Measurements from ENCODE around the gene SLC39A3.
A peak's percentile ranks its signal among the peaks of the same experiment; 100 is the strongest.

SLC39A3 gene

DNA sequence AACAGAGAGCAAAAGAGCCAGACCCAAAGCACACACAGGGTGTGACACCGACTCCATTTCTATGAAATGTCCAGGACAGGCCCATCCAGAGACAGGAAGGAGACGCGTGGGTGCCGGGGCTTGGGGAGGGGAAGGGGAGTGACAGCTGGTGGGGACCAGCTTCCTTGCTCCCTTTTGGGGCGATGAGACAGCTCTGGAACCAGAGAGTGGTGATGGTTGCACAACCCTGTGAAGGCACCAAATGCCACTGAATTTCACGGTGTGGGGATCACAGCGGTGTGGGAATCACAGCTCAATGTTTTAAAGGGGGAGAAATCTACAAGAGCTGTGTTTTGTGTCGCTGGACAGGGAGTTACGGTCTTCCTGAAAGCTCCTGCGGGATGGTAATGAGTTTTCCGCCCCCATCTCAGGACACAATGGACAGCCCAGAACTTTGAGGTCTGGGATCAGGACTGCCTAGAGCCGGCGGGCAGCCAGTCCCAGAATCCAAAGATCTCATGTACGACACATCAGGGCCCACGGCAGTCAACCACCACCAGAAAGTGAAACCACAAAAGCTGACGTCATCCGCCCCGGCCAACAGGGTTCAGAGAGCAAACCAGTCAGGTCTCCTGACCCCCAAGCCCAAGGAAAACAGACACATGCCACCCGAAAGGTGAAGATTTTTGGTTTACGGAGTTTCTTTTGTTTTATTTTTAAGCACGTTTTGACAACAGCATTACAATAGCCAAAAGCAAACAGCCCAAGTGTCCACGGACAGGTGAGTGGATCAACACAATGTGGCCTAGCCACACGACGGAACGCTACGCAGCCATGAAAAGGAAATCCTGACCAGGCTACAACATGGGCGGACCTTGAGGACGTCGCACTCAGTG lies 36.0 kb upstream of the SLC39A3 start:
- peak overlapping the region; percentile 70 for H3K4me3 Mint-ChIP-seq

DNA sequence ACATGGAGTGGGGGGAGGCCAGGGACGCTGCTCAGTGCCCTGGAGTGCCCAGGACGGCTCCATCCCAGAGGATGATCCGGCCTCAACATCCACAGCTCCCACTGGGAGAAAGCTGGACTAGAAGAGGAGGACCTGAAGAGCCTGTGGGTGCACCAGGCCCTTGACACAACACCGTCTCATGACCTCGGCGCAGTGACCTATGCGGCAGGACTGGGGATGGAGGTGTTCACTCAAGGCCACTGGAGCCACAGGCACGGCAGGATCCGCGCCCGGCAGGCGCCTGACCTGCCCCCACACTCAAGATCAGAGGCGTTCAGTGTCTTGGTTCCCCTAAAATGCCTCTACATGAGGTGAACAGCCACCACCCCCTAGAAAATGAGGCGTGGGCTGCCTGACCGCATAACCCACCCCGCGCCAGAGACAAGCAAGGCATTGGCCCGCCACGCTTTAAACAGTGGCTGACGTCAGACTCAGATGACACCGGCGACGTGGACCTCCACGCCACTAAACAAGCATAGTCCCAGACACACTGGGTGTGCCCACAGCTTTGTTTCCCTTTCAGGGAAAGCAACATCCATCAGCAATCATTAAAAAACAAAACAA lies 35.2 kb upstream of the SLC39A3 start:
- H3K27ac Mint-ChIP-seq (ENCODE audit: low read depth): peak overlapping the region; percentile 94
- peak overlapping the region; percentile 70 for H3K4me3 Mint-ChIP-seq
- no peaks in the 10 kb centered on the region for H3K9me3 Mint-ChIP-seq
- peaks cover 31% of the 10 kb centered on the region for H3K4me1 Mint-ChIP-seq
- no peaks in the 10 kb centered on the region for H3K27me3 Mint-ChIP-seq
- no peak for DNase-seq (ENCODE audit: low spot score in 2 of 2)
- peaks cover 7% of the 10 kb centered on the region for H3K36me3 Mint-ChIP-seq (ENCODE audit: insufficient read depth)
- ATAC-seq (replicated peaks; ENCODE audit: extremely low read depth, poor library complexity, severe bottlenecking): peak; percentile 19

More for the DNA sequence above, 36.0 kb upstream of the SLC39A3 start:
- Mint-ChIP-seq H3K9me3 (no peaks in the 10 kb centered on the region), H3K4me1 (peaks cover 39% of the 10 kb centered on the region), H3K36me3 (ENCODE audit: insufficient read depth) (peaks cover 8% of the 10 kb centered on the region), H3K27ac (ENCODE audit: low read depth) (peak overlapping the region; percentile 94), H3K27me3 (no peaks in the 10 kb centered on the region)
- ATAC-seq (replicated peaks; ENCODE audit: extremely low read depth, poor library complexity, severe bottlenecking) (peak; percentile 52), DNase-seq (ENCODE audit: low spot score in 2 of 2) (peak in 1 of 2 donors; percentile 25)

DNA sequence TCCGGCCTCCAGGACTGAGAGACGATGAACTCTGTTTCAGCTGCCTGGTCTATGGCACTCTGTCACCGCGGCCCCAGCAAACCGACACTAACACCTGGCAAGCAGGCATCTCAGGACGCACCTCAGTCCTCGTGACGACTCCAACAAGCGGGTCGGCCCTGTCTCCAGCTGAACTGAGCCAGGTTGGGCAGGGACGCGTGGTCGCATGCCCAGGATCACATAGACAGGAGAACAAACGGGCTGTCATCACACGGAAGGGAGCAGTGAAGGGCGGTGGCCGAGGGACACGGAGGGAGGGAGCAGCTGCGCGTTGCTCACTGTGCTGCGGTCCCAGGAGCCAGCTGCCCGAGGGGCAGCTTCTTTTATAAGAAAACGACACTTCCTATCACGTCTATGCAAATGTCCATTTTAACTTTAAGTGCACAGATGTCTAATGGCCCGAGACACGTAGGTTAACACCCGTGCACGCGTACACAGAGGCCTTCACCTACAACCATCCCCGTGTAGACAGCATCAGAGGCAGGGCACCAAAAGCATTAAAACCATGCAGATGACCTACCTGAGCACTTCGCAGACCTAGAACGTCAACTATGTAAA lies 34.4 kb upstream of the SLC39A3 start:
- Mint-ChIP-seq H3K36me3 (ENCODE audit: insufficient read depth) (peaks cover 7% of the 10 kb centered on the region), H3K27me3 (no peaks in the 10 kb centered on the region), H3K27ac (ENCODE audit: low read depth) (no peak overlapping the region), H3K4me3 (no peak overlapping the region), H3K4me1 (peaks cover 29% of the 10 kb centered on the region), H3K9me3 (no peaks in the 10 kb centered on the region)
- DNase-seq (ENCODE audit: low spot score in 2 of 2) (no peak), ATAC-seq (replicated peaks; ENCODE audit: extremely low read depth, poor library complexity, severe bottlenecking) (no peak)

DNA sequence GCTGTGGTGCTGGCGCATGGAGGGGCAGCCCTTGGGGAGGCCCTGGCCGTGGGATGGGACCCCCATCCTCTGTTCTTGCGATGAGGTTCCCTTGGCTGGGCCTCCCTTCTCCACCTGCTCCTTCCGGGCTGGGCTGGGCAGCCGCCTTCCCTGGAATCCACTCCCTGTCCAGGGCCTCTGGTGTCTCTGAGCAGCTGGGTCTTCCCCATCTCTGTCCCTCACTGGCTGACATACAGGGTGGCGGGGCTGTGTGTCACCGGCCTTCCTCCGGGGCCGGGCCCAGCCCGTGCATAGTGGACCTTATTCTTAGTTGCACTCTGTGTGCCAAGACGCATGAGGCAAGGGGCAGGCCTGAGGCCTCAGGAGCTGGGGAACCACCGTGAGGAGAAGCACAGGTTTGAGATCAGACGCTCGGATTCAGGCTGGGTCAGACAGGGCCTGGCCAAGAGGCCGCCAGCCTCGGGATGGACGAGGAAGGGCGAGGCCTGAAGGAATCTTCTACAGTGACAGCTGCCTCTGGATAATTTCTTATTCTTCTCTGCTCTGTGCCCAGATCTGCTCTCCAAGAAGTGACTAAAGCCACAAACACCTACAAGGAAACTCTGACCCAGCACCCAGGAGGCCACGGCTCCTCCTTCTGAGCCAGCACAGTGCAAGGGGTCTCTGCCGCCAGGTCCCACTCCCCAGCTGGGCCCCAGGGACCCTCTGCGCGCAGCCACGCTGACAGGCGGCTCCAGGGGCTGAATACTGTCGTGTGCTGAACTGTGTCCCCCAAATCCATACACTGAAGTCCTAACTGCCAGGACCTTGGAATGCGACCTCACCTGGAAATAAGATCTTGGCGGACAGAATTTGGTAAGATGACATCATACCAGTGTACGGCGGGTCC lies 32.2 kb upstream of the SLC39A3 start:
- DNase-seq (ENCODE audit: low spot score in 2 of 2): no peak
- Mint-ChIP-seq H3K27ac (ENCODE audit: low read depth) (peak overlapping the region; percentile 72), H3K27me3 (no peaks in the 10 kb centered on the region), H3K9me3 (no peaks in the 10 kb centered on the region), H3K36me3 (ENCODE audit: insufficient read depth) (peaks cover 5% of the 10 kb centered on the region), H3K4me1 (peaks cover 29% of the 10 kb centered on the region), H3K4me3 (peak overlapping the region; percentile 18)
- ATAC-seq (replicated peaks; ENCODE audit: extremely low read depth, poor library complexity, severe bottlenecking): no peak

DNA sequence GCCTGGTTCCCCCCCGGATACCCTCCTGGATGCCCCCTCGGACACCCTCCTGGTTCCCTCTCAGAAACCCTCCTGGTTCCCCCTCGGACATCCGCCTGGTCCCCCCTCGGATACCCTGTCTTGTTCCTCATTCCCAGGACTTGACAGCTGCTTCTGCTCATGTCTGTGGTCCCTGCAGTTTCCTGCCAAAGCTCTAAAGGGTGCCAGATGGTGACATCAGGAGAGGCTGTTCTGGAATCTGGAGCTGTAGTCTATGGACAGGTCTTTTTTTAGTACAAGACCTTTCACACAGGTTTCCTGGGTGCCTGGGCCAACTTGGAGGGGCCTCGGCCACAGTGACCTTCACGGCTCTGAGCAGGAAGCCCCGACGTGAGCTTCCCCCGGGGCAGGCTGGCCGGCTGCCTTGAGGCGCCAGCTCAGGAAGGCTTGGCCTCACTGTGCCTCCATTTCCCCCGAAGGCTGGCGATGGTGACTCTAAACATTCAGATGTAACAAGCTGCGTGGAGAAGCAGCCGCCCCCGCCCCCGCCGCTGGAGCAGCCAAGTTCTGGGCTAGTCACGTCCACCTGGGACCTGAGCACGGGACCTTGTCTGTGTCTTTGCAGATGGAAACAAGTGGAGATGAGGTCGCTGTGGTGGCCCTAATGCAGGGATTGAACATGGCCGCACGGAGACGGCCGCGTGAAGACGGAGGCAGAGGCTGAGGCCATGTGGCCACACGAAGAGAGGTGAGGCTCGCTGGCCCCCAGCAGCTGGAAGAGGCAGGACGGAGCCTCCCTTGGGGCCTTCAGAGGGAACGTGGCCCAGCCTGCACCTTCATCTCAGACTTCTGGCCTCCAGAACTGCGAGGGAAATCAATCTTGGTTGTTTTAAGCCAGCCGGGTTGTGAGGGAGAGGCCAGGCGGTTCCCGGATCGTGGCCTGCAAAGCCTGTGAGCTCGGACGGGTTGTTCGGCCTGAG lies 30.5 kb upstream of the SLC39A3 start:
- Mint-ChIP-seq H3K9me3 (no peaks in the 10 kb centered on the region), H3K4me3 (no peak overlapping the region), H3K4me1 (peaks cover 18% of the 10 kb centered on the region), H3K27me3 (no peaks in the 10 kb centered on the region), H3K27ac (ENCODE audit: low read depth) (no peak overlapping the region), H3K36me3 (ENCODE audit: insufficient read depth) (peaks cover 6% of the 10 kb centered on the region)
- DNase-seq (ENCODE audit: low spot score in 2 of 2): no peak
- no peak for ATAC-seq (replicated peaks; ENCODE audit: extremely low read depth, poor library complexity, severe bottlenecking)

DNA sequence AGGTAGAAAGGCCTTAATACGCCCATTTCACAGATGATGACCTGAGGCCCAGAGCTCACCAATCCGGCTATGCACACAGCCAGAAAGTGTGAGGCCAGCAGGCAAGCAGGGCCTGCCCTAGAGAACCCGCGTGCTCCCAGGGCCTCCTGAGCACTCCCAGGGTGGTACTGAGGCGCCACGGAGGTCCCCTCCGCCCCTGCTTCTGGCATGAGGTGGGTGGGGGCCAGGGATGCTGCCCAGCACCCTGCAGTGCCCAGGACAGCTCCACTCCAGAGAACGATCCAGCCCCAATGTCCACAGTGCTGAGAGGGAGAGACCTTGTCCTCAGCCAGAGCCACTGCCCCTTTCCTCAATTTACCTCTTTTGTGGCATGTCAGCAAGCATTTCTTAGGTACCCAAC lies 29.4 kb upstream of the SLC39A3 start:
- Mint-ChIP-seq H3K4me3 (no peak overlapping the region), H3K36me3 (ENCODE audit: insufficient read depth) (peaks cover 7% of the 10 kb centered on the region), H3K9me3 (no peaks in the 10 kb centered on the region), H3K27me3 (no peaks in the 10 kb centered on the region), H3K27ac (ENCODE audit: low read depth) (no peak overlapping the region), H3K4me1 (peaks cover 11% of the 10 kb centered on the region)
- ATAC-seq (replicated peaks; ENCODE audit: extremely low read depth, poor library complexity, severe bottlenecking) (no peak), DNase-seq (ENCODE audit: low spot score in 2 of 2) (no peak)

DNA sequence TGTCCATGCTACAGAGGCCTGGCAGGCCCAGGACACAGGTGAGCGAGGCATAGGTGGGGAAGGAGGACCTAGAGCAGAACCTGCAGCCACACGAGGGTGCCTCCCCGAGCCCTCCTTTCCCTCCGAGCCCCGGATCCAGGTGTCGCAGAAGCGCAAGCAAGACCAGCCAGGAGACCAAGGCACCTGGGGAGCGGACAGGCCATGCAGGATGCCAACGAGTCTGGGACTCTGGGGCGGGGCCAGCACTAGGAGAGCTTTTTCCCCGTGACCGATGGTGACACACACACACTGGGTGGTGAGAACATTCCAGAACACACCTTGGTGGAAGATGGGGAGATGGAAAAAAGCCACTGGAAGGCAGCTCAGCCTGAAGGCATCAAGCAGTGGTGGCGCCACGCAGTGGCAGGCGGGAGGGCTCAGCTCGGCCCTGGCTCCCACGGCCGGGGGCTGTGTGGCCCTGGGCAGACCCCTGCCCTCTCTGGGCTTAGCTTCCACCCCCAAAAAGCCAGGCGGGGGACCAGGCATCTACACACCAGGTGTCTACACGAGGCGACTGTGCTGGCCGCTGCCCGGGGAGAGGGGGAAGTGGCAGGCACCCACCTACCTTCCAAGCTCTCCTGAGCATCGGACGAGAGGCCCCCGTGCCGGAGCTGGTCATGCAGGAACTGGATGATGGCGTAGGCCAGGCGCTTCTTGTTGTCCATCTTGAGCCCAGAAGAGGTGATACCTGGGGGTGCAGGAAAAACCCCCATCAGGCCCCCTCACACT lies 28.7 kb upstream of the SLC39A3 start:
- no peak overlapping the region for H3K4me3 Mint-ChIP-seq
- ATAC-seq (replicated peaks; ENCODE audit: extremely low read depth, poor library complexity, severe bottlenecking): no peak
- no peaks in the 10 kb centered on the region for H3K9me3 Mint-ChIP-seq
- H3K27ac Mint-ChIP-seq (ENCODE audit: low read depth): no peak overlapping the region
- DNase-seq (ENCODE audit: low spot score in 2 of 2): no peak
- H3K27me3 Mint-ChIP-seq: no peaks in the 10 kb centered on the region
- H3K4me1 Mint-ChIP-seq: peaks cover 9% of the 10 kb centered on the region
- peaks cover 7% of the 10 kb centered on the region for H3K36me3 Mint-ChIP-seq (ENCODE audit: insufficient read depth)

DNA sequence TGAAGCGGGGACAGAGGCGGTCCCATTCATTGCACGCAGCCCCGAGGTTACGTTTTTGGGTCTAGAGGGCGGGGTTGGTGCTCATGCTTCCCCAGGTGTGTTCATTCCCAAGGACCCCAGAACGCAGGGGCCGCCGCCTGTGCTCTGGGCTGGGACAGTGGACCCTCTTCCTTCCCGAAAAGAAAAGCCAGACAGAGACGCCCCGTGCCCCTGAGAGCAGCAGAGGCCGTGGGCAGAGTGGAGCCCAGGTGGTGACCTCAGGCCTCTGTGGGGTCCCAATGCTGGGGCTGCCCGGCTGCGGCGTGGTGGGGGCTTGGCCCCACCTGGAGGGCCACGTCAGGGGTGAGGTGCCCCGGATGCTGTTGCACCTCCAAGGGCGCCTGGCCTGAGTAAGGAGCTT lies 27.9 kb upstream of the SLC39A3 start:
- H3K27me3 Mint-ChIP-seq: no peaks in the 10 kb centered on the region
- H3K27ac Mint-ChIP-seq (ENCODE audit: low read depth): no peak overlapping the region
- H3K9me3 Mint-ChIP-seq: no peaks in the 10 kb centered on the region
- H3K4me3 Mint-ChIP-seq: no peak overlapping the region
- DNase-seq (ENCODE audit: low spot score in 2 of 2): no peak
- peaks cover 8% of the 10 kb centered on the region for H3K4me1 Mint-ChIP-seq
- H3K36me3 Mint-ChIP-seq (ENCODE audit: insufficient read depth): peaks cover 12% of the 10 kb centered on the region
- ATAC-seq (replicated peaks; ENCODE audit: extremely low read depth, poor library complexity, severe bottlenecking): no peak

DNA sequence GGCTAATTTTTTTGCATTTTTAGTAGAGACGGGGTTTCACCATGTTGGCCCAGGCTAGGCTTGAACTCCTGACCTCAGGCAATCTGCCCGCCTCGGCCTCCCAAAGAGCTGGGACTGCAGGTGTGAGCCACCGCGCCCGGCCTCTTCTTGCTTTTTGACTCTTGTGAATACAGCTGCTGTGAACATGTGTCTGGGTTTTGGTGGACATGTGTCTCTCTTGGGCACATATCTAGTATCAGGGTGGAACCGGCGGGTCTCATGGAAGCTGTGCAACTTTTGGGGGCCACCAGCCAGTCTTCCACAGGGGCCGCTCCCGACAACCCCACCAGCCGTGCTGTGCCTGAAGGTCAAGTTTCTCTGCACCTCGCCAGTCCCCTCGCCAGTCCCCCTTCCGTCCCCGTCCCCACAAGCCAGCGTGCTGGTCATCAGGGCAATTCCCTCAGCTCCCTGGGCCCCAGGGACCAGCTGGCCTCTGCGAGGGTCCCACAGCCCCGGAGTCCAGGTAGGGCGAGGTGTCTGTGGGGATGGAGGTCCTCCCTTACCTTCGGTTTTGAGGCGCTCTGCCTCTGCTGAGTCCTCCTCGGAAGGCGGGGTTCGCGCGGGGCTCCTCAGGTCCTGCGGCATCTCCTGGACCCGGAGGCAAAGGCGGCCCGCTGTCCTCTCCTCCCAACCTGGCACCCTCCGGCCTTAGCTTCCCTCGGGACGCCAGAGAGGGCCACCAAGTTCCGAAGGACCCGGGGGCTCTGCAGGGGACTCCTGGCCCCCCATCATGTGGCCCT lies 27.0 kb upstream of the SLC39A3 start:
- no peak overlapping the region for H3K4me3 Mint-ChIP-seq
- no peak for ATAC-seq (replicated peaks; ENCODE audit: extremely low read depth, poor library complexity, severe bottlenecking)
- no peak overlapping the region for H3K27ac Mint-ChIP-seq (ENCODE audit: low read depth)
- peaks cover 14% of the 10 kb centered on the region for H3K36me3 Mint-ChIP-seq (ENCODE audit: insufficient read depth)
- no peak for DNase-seq (ENCODE audit: low spot score in 2 of 2)
- H3K27me3 Mint-ChIP-seq: no peaks in the 10 kb centered on the region
- H3K4me1 Mint-ChIP-seq: no peaks in the 10 kb centered on the region
- no peaks in the 10 kb centered on the region for H3K9me3 Mint-ChIP-seq

DNA sequence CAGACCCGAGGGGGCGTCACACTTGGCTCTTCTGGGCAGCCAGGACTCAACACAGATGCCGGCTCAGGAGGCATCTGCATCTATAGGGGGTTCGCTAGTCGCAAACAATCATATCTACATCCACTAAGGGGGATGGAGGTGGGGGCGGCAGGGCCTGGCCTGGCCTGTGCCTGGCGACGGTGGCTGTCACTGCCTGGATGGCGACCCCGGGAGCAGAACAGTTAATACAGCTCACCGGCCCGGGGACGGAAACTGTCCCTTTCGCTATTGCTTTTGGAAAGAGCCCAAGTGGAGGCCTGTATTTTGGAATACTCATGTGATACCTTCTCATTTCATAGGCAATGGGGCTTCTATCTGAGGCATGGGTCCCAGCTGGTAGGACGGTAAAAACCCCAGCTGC lies 25.6 kb upstream of the SLC39A3 start:
- no peaks in the 10 kb centered on the region for H3K9me3 Mint-ChIP-seq
- ATAC-seq (replicated peaks; ENCODE audit: extremely low read depth, poor library complexity, severe bottlenecking): no peak
- H3K27ac Mint-ChIP-seq (ENCODE audit: low read depth): no peak overlapping the region
- no peaks in the 10 kb centered on the region for H3K4me1 Mint-ChIP-seq
- DNase-seq (ENCODE audit: low spot score in 2 of 2): no peak
- no peaks in the 10 kb centered on the region for H3K27me3 Mint-ChIP-seq
- no peak overlapping the region for H3K4me3 Mint-ChIP-seq
- H3K36me3 Mint-ChIP-seq (ENCODE audit: insufficient read depth): peaks cover 18% of the 10 kb centered on the region
